Glomerular visceral epithelial cell (primary cell): ENCODE data around the gene PTPRN2.
"Not testable (repeated sequence)": the region's sequence is repeated elsewhere in the genome, so short reads cannot be mapped to it uniquely, and the experiment has no call there.

Source experiments
- DNase-seq: peaks from one replicate; pipeline ENCODE4 v3.0.0-alpha.2; 2016; ENCODE audit errors: extremely low spot score

Gene PTPRN2

DNA sequence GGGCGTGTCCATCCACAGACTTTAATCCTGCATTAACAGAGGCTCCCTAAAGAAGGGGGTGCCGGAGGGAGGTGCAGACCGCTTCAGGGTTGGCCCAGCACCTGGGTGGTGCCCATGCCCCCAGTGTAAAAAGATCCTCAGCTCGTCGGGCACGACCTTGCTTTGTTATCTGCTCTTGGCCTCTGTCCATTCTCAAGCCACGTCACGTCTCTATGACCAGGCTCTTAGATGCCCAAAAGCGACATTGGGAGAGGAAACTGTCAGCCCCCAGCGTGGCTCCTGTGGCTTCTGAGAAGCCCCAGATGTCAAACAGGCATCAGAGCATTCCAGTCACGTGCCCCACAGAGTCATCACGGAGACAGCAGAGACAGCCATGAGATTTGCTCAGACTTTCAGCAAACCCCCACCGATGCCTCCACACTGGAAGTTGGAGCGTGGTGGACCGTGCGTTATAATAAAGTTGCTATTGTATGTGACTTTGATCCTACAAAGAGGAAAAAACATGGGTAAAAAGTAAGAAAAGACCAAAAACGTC lies 55.5 kb downstream of the PTPRN2 start:
- DNase-seq: no peak

DNA sequence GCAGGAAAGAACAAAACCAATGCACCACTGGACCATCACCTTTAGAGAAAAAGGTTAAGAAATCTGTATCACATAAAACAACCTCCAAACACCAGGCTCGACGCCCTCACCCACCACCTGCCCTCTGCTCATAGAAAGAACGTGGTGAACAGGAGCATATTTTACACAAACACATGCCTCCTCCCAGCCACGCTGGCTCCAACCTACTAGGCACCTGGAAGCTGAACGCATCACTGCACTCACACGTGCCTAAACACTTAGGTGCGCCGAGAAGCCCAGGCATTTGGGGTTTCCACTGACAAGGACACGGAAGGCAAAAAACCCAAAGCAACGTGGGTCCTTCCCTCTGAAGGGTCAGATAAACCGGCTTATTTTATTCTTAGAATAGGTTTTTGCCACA lies 56.0 kb downstream of the PTPRN2 start:
- DNase-seq: no peak

DNA sequence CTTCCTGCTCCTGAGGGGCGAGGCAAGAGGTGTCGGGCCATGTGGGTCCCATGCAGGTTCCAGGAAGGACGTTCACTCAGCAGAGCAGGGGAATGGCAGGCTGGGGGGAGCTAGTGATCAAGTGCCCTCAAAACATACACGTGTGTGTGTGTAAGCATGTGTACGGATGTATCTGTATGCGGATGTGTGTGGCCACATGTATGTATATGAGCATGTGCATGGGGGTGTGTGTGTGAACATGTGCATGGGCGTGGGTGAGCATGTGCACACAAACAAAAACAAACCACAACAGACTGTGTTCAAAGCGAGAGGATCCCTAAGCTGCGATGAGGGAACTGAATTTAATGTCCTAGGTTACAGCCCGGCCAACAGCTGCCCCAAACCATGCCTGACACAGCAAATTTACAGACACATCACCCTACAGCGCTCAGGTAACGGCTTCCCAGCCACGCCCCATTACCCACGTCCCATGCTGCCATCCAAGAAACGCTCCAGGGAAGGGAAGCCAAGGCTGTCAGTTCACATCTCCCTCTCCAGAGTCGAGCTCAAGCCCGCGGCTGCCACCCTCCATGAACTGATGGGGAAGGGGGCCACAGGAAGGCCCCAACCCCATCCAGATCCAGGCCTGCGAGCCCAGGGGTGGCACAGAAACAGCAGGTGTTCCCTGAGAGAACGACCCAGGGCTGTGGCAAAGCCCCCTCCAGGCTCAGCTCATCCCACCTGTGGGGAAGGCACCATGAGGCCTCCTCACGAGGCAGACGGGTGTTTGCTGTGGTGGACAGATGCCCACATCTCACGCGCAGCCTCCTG lies 56.6 kb downstream of the PTPRN2 start:
- DNase-seq: no peak

DNA sequence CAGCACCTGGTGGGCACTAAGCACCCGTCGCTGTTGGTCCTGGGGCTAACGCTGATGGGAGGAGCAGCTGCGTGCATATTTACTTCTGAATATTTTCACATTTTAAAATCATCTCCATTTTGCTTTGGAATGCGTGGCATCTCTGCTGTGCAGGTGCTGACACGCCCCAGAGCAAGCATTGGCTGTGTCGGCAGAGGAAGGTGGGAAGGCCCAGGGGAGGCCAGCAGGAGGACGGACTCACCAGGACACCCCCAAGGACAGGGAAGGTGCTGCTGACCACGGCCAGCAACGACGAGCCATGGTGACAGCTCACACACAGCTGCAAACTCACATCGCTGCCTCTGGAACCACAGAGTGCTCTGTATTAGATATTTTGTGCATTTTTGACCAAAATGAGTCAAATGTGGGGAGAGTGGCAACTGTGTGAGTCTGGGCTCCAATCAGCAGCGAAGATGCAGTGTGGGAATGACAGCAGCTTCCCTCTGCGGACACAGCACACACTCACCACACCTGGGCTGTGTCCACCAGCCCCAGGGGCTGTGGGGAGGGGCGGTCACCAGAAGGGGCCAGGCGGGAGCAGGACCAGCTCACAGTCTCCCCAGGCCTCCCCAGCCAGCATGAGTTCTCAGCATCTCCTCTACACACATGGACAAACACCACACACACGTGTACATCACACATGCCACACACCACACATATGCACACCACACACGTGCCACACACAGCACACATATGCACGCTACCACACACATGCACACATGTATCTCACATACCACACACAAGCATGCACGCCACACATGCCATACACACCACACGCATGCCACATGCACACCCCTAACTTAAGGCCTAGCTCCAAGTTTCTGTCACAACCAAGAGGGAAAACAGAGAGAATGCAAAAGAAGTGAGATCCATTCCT lies 58.2 kb downstream of the PTPRN2 start:
- no peak for DNase-seq

DNA sequence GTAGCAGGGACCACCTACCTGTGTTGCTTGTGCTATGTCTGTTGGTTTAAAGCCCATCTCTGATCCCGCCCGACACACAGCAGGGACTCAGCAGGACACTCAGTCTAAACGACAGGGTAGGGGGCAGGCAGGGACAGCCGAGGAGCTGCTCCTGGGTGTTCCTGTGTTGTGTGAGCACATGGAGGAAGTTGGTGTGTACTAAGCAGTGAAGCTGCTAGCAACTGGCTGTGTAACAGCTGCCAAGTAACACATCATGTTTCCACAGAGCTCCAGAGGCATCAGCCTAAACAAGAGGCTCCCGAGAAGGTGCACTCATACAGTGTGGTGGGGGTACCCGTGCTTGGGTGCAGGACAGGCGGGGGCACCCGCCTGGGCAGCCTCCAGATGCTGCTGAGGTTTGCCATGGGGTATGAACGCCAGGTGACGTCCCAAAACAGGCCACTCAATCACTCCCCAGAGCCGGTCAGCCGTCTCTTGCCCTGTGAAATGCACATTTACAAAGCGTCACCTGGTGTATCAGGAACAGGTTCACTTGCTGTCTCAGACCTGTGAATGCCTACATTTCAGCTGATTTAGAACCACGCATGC lies 59.6 kb downstream of the PTPRN2 start:
- no peak for DNase-seq

DNA sequence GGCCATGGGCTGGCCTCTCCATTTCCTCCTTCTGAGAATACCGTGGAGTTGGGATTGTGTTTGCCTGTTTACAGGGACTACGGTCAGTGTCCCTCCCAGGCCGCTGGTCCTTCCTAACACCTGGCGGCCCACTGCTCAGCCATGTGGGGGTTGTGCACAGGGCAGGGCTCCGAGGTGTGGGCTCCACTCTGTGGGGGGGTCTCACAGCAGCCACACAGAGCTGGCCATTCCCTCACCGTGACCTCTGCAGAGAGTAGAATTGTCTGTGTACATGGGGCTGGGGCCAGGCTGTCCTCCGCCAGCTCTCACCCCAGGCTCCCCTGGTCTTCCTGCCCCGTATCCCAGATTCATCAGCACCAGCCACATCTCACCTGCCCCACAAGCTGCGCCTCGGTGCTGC lies 60.1 kb downstream of the PTPRN2 start:
- DNase-seq: no peak

DNA sequence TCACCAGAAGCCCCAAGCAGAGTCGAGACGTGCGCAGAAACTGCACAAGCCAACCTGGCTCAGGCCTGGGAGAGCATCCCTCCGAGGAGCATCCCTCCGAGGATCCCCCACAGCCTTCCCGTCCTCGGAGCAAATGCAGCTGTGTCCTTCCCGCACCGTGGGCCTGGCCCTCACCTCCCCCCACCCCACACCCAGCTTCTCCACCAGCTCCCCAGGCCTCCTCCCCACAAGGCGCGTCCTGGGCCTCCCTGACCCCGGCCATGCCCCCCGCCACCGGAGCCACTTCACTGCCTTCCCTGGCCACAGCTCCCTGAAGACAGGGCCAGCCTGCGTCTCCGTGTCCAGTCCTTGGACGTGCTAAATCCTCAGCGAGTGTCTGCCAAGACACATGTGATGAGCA lies 60.6 kb downstream of the PTPRN2 start:
- no peak for DNase-seq

DNA sequence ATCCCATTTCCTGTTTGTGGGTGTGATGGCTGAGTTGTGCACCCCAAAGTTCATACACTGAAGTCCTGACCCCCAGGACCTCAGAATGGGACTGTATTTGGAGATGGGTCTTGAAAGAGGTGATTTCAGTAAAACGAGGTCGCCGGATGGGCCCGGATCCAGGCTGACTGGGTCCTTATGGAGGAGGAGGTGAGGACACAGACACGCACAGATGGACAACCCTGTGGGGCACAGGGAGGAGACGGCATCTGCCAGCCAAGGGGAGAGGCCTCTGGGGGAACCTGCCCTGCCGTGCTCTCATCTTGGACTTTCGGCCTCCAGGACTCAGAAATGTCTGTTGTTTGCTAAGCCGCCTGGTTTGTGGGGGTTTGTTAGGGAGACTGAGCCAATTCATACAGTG lies 61.1 kb downstream of the PTPRN2 start:
- DNase-seq: no peak

DNA sequence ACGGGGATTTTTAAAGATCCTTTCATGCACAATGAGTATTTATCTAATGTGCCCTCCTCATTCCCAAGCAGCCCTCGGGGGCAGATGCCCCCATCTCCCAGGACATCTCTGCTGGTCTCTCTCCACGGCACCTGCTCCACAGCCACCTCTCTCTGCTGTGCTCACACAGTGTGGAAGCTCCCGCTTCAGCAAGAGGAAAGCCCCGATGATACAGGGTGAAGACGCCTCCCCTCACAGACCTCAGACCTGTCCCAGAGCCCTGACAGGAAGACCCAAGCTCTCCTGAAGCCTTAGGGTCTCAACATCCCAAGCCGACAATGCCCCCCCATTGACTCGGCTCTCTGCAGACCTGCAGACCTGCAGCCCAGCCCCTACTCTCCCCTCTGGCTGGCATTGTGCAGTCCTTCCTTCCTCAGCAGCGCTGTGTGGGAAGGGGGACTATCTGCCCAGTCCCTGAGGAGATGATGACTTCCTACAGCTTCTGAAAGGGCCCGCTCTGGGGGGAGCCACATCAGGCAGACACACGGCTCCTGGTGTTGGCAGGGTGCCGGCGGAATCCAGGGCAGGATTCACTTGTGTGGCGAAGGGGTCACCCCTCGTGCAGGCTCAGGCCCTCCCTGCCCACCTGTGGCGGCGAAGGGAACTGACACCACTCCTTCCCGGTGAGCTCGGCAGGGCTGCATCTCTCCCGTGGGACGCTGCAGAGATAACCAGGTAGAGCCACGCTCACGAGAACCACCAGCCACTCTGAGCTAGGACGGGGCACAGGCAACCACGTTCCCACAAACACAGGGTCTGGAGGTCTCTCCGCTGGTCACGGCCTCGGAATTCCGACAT lies 61.8 kb downstream of the PTPRN2 start:
- DNase-seq: no peak

DNA sequence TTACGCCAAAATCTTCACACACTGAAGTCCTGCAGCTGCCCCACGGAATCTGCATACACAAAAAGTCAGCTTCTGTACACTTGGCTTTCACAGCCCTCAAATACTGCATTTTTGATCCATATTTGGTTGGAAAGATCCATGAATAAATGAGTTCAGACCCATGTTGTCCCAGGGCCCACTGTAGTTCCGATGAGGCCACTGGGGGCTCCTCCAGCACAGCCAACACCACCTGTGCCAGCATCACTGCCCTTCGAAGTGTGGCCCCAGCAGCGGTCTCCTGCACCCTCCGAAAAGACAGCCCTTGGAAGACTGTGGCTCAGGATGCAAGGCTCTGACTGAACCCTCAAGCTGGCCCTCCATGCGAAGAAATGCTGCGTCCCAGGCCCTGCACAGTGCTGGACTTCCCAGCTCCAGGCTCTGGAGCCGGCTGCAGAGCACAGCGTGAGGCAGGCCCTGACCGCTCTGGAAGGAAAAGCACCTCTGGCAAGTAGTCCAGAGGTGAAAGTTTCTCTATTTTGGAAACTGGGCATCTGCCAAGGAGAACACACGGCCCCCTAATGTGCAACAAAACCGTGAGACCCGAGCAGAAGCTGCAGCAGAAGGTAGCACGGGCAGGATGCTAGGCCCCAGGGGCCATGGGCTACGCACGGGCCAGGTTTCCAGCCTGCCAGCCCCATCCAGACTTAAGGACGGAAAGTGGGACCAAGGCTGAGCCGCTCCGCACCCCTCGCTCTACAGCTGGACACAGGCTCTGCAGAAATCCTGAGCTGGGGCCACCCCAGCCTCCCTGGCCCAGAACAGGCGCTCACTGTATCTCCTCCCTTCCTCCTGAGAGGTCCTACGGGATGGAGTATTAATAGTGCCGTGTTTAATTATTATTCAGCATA lies 62.6 kb downstream of the PTPRN2 start:
- DNase-seq: no peak

DNA sequence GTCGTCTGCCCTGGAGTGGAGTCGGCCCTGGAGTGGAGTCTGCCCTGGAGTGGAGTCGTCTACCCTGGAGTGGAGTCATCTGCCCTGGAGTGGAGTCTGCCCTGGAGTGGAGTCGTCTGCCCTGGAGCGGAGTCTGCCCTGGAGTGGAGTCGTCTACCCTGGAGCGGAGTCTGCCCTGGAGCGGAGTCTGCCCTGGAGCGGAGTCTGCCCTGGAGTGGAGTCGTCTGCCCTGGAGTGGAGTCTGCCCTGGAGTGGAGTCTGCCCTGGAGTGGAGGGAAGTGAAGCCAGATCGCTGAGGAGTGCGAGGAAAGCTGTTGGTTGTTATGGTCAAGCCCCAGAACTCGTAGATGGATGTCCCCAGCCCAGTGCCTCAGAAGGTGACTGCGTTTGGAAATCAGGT lies 63.3 kb downstream of the PTPRN2 start:
- not testable (repeated sequence) for DNase-seq

DNA sequence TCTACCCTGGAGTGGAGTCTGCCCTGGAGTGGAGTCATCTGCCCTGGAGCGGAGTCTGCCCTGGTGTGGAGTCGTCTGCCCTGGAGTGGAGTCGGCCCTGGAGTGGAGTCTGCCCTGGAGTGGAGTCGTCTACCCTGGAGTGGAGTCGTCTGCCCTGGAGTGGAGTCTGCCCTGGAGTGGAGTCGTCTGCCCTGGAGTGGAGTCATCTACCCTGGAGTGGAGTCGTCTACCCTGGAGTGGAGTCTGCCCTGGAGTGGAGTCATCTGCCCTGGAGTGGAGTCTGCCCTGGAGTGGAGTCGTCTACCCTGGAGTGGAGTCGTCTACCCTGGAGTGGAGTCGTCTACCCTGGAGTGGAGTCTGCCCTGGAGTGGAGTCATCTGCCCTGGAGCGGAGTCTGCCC lies 63.7 kb downstream of the PTPRN2 start:
- not testable (repeated sequence) for DNase-seq

DNA sequence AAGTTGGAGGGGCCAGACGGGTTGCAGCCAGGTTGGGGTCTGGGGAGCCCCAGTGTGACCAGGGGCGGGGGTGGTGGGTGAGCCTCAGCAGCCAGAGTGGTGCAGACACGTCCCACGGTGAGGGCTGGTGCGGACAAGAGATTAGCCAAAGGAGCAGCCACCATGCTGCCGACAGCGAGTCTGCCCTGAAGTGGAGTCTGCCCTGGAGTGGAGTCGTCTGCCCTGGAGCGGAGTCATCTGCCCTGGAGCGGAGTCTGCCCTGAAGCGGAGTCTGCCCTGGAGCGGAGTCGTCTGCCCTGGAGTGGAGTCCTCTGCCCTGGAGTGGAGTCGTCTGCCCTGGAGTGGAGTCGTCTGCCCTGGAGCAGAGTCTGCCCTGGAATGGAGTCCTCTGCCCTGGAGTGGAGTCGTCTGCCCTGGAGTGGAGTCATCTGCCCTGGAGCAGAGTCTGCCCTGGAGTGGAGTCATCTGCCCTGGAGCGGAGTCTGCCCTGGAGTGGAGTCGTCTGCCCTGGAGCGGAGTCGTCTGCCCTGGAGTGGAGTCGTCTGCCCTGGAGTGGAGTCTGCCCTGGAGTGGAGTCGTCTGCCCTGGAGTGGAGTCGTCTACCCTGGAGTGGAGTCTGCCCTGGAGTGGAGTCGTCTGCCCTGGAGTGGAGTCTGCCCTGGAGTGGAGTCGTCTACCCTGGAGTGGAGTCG lies 64.3 kb downstream of the PTPRN2 start:
- not testable (repeated sequence) for DNase-seq

DNA sequence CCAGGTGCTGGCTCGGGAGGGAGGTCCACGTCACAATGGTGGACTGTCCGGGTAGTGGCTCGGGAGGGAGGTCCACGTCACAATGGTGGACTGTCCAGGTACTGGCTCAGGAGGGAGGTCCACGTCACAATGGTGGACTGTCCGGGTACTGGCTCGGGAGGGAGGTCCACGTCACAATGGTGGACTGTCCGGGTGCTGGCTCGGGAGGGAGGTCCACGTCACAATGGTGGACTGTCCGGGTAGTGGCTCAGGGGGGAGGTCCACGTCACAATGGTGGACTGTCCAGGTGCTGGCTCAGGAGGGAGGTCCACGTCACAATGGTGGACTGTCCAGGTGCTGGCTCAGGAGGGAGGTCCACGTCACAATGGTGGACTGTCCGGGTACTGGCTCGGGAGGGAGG lies 65.8 kb downstream of the PTPRN2 start:
- DNase-seq: not testable (repeated sequence)

DNA sequence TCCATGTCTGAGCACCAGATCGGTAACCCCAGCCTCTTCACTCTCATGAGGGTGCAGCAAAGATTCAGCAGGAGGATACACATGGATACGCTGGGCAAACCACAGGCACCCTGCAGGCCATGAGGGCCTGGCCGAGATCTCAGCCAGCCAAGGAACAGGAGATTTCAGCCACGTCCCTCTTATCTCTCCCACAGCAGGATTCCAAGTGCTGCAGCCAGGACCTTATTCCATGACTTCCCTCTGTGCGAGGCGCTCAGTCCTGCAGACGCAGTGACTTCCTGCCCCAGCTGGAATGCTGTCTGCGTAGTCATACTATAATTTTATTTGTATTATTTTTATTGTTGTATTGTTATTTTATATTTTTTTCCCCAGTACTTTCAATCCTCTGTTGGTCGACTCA lies 66.8 kb downstream of the PTPRN2 start:
- no peak for DNase-seq

DNA sequence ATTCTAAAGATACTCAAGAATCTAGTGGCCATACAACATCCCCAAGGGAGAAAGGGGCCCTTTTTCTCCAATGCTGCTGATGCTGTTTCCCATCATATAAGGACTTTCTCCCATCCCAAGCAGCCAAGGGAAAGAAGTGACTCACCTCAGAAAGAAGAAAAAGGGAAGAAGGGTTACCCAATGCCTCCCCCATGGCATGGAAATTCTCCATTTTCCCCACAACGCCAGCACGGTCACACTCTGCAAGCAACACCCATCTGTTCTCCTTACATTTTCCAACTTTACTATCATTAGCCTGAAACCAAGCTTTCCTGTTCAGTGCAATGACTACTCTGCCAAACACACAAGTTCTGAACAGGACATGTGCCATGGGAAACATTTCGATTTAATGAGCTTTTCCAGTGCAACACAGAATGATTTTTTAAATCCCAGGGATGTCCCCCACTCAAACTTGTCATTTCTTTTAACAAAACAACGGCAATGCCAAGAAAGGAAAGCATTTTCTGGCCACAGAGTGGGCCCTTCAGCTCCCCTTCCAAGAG lies 67.9 kb downstream of the PTPRN2 start:
- no peak for DNase-seq

DNA sequence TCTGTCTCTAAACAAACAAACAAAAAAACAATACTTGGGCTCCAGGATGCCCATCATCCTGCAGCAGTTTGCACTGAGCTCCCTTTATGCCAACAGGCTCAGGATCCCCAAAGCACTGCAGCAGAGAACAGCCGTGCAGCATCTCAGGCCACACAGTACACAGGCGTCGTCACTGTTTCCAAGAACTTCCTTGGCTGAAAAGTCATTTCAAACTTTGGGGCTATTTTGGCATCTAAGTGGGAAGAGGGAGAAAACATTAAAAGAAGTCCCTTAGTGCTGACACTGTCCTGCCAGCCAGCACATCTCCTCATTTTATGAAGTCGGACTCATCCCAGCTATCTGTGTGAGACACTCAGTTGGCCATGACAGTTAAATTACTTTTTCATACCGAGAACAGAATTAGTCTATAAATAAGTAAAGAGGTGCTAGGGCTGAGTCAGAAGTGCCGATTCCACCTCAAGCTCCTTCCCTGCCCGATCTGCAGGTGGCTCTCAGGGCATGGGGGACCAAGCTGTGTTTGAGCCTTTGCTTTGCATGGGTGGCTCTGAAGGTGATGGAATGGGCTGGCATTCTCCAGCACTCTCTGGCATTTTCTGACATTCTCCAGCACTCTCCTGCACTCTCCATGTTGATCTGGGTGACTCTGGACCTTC lies 68.5 kb downstream of the PTPRN2 start:
- no peak for DNase-seq

DNA sequence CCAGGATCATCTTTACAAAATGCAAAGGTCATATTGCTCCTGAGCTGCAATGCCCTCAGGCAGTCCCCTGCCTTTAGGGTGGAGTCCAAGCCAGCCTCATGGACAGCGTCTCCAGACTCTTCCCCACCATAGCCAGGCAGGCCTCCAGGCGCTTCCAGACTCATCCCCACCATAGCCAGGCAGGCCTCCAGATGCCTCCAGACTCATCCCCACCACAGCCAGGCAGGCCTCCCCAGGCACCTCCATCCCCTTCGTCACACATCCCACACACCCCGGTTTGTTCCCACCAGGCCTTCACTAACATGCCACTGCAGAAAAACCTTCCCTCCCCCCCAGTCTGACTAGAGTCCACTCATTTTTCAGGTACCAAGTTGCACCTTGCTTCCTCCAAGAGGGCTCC lies 70.1 kb downstream of the PTPRN2 start:
- no peak for DNase-seq

DNA sequence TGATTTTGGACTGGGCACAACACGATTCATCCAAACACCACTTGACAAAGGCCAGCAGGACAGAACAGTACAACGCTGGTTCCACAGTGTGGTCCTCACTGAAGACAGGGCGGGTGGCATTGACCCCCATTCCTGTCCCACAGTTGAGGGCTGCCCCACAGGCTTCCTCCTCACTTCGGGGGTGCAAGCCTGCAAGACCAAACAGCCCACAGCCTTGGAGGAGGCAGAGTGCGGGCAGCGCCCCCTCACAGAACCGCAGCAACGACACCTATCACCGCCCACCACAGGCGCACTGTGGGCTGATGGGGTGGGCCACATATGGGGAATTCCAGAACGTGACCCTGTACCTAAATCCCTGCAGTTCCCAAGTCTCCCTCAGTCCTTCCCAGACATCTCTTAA lies 70.6 kb downstream of the PTPRN2 start:
- DNase-seq: no peak
